Cerebellar cortex (tissue), 1 donor: ENCODE results near the gene RPH3AL.
"Not testable (repeated sequence)": the region's sequence is repeated elsewhere in the genome, so short reads cannot be mapped to it uniquely, and the experiment has no call there.

Source experiments
- DNase-seq: peaks from one replicate; pipeline ENCODE4 v3.0.0-alpha.2; 2015; ENCODE audit warnings: low spot score

RPH3AL gene

GRCh38 chr17:200586-200985 is 152.0 kb downstream of the RPH3AL start:
- no peak for DNase-seq

- DNase-seq: no peak
Measured at GRCh38 chr17:199806-200545, 152.6 kb downstream of the RPH3AL start.

DNA sequence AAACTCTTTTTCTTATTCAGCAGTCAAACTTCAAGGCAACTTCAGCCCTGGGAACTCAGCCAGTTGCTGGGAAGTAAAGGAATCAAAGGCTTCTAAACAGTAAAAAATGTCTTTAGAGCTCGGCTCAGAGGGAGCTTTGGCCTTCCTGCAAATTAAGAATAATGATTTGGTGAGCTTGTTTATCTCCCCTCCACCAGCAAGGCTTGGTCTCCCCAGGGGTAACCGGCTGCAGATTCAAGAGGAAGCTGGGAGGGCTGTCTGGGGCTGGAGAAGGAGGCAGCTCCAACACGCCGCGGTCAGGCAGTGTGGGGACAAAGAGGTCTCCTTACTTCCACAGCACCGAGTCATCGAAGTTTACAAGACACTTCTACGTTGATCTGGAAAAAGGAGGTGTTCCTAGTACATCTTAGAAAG is 153.4 kb downstream of the RPH3AL start:
- no peak for DNase-seq

- not testable (repeated sequence) for DNase-seq
Measured at GRCh38 chr17:198225-198624, 154.4 kb downstream of the RPH3AL start.

GRCh38 chr17:197352-197751 is 155.3 kb downstream of the RPH3AL start:
- DNase-seq: no peak

GRCh38 chr17:194828-195602 is 157.6 kb downstream of the RPH3AL start:
- no peak for DNase-seq

GRCh38 chr17:193841-194806 is 158.5 kb downstream of the RPH3AL start:
- DNase-seq: no peak

- DNase-seq: no peak
Measured at GRCh38 chr17:193426-193810, 159.2 kb downstream of the RPH3AL start.

DNA sequence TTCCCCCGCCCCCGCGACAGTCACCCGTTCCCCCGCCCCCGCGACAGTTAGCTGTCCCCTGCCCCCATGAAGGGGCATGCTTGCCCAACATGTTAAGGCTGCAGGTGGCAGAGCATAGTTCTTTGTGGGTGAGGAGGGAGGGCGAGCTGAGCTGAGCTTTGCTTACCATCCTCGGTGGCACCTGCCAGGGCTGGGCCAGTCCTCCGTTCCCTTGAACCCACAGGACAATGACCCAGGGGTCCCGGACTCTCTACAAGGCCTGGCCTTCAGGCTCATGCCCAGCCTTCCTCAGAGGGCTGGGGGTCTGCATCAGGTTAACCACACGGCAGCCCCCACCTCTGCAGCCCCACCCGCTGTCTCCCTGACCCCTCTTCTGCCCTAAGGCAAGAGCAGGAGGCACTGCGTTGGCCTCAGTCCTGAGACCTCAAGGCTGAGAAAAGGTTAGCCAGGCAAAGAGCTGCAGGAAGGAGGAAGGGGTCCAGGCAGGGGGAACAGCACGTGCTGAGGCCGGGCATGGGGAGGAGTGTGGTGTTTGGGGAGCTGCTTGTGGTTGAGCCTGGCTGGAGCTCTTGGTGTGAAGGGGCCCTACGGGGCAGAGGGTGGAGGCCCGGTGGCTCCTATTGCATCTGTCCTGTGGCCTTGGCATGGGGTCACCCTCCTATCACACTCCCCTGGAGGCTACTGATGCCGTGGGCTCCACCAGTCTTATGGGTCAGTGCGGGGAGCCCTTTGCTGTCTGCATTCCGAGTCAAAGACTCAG is 159.8 kb downstream of the RPH3AL start:
- DNase-seq: no peak

DNA sequence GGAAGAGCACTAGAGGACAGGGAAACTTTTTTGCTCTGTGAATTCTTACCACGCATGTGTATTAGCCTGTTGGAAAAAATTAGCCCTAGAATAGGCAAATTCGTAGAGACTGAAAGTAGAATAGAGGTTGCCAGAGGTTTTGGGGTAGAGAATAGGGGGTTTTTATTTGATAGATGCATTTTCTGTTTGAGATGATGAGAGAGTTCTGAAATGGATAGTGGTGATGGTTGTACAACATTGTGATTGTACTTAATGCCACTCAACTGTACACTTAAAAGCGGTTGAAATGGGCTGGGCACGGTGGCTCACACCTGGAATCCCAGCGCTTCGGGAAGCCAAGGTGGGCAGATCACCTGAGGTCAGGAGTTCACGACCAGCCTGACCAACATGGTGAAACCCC is 163.2 kb downstream of the RPH3AL start:
- no peak for DNase-seq

GRCh38 chr17:187130-187529 is 165.5 kb downstream of the RPH3AL start:
- no peak for DNase-seq

DNA sequence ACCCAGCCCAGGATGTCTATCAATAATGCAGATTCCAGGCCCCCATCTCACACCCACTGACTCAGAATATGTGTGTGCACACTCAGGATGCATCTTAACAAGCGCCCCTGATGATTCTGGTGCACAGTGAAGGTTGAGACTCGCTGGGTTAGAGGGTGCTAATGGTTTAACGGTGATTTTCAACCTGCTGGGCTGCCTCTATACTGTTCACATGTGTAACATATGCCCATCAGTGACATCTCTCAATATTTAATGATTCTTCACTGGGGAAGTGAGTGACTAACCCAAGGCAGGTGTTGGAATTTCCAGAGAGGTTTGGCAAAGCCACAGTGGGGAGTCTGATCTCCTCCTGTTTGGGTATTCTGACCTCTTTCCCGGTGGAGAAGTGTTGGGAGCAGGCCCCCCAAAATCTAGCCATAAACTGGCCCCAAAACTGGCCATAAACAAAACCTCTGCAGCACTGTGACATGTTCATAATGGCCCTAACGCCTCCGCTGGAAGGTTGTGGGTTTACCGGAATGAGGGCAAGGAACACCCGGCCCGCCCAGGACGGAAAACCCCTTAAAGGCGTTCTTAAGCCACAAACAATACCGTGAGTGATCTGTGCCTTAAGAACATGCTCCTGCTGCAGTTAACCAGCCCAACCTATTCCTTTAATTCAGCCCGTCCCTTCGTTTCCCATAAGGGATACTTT is 167.0 kb downstream of the RPH3AL start:
- no peak for DNase-seq

DNA sequence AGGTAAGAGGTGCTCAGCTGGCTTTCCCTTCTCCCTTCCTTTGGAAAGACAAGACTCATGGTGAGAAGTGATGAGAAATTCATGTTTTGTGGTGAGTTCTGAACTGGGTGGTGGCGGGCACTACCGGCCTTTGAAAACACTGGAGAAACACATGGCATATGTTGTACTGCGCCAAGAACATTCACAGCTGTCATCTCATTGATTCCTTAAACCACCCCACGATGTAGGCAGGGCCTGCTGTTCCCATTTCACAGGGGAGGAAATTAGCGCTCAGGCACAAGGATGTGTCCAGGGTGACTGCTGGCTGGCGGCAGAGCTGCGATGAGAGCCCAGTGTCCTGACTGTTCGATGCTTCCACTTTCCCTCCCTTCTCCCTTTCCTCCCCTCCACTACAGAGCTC is 169.6 kb downstream of the RPH3AL start:
- no peak for DNase-seq

DNA sequence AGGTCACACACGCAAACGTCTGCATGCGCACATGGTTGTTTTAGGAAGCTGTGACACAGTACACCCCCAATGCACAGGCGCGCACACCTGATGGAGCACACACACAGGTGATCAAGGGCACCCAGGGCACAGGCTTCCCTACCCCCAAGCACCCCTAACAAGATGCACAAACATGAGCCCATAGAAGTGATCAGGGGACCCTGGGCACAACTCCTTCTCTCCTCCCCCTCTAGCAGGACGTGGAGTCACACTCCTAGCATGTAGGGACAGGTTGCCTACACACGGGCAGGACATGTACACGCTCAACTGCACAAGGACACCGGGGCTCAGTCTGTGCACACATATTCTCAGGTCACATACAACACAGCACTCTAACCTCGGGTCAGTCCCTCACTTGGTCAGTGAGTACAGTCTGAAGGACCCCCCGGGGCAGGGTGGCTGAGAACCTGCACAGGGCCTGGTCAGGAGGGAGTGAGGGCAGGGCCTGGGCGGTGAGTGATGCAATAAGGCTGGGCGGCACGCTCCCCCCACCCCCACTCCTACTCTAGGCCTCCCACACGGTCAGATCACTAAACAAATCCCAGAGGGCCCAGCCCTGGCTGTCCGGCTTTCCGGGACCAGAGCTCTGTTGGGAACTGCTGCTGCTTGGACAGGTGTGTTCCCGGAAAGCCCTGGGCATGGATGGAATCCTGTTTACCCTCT is 170.4 kb downstream of the RPH3AL start:
- DNase-seq: no peak

- DNase-seq: peak; percentile 48
Measured at GRCh38 chr17:181245-182049, 171.2 kb downstream of the RPH3AL start, which contains the start of gene DOC2B. Gene DOC2B (minus strand): TSS chr17:181650. CDS start chr17:181479, 171 bp downstream.

- DNase-seq: no peak
Measured at GRCh38 chr17:180381-181244, 172.0 kb downstream of the RPH3AL start.

DNA sequence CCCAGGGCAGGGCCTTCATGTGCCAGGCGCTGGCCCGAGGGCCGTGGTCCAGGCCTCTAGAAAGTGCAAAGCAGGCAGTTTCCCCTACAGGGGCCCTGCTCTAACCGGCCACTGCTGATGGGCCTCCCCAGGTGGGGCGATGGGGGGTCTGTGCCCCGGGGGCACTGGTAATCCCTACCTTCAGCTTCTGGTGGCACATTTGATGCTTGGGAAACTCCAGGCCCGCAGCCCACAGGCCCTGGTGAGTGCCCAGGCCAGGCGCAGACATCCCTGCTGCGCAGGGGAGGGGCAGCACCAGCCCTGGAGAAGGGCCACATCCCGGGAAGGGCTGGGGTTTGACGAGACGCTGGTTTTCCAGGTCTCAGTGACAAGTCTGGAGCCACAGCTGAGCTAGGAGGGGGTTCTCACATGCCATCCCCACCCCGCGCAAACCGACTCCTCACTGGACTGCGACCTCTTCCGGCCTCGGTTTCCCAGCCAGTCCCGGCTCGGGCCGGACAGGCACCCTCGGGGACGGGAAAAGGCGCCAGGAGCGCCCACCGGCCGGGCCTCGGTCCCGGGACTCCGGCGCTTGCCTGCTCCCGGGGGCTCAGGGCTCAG is 172.7 kb downstream of the RPH3AL start:
- DNase-seq: peak; percentile 17

DNA sequence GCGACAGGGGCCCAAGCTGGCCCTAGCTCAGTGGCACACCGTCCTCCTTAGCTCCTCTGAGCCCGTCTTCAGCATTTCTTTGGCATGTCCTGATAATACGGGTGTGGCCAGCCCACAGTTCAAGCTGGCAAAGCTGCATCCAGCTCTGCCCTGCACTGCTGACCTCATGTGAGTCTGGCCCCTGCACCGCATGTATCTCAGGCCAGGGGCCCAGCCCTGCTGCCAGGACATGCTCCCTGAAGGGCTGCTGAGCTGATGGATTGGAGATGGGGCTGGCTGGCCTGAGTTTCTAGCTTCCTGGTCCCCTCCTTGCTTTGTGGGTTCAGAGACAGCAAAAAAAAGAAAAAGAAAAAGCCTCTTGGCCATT is 173.6 kb downstream of the RPH3AL start:
- DNase-seq: peak; percentile 37
